GM12891 (cell line): Measurements from ENCODE around the gene C1orf74.

ENCODE experiments used
- DNase-seq: peaks from one replicate; pipeline ENCODE4 v3.0.0; 2011; ENCODE audit warnings: low spot score; ENCODE audit not compliant: insufficient read length
- FAIRE-seq: peaks from 2 replicates; lab custom pipeline; 2011; peaks lifted over from hg19 to GRCh38; lab: Jason Lieb, UNC
- PAX5 ChIP-seq: IDR thresholded peaks from 2 replicates; pipeline ENCODE4 v1.6.1; 2011; ENCODE audit warnings: low read length, moderate library complexity, mild to moderate bottlenecking; ENCODE audit not compliant: insufficient read depth, severe bottlenecking
- POLR2A ChIP-seq: IDR thresholded peaks from 2 replicates; pipeline ENCODE4 v1.6.1; 2011; ENCODE audit warnings: low read depth, low read length, control low read depth
- POLR2AphosphoS5 ChIP-seq: IDR thresholded peaks from 2 replicates; pipeline ENCODE4 v1.6.1; 2011; ENCODE audit warnings: low read depth, low read length, control low read depth
- POU2F2 ChIP-seq: IDR thresholded peaks from 2 replicates; pipeline ENCODE4 v1.6.1; 2011; ENCODE audit warnings: low read depth, mild to moderate bottlenecking, control low read depth, low read length, moderate library complexity
- SPI1 ChIP-seq: IDR thresholded peaks from 2 replicates; pipeline ENCODE4 v1.6.1; 2011; ENCODE audit warnings: low read depth, low read length, control low read depth
- TAF1 ChIP-seq: IDR thresholded peaks from 2 replicates; pipeline ENCODE4 v1.6.1; 2011; ENCODE audit warnings: low read depth, low read length, control low read depth

The C1orf74 gene

GRCh38 chr1:209759829-209760359, 24.5 kb downstream of the C1orf74 start:
- no peak for FAIRE-seq
- TF ChIP-seq PAX5 (no peak), TAF1 (no peak), POLR2AphosphoS5 (no peak), SPI1 (no peak), POU2F2 (no peak), POLR2A (no peak)
- no peak for DNase-seq

- TF ChIP-seq POU2F2 (no peak), TAF1 (no peak), PAX5 (no peak), POLR2AphosphoS5 (no peak), SPI1 (no peak), POLR2A (no peak)
- DNase-seq (no peak), FAIRE-seq (peak; percentile 13)
Observed at GRCh38 chr1:209758400-209758799, 26.0 kb downstream of the C1orf74 start.

- TF ChIP-seq POLR2AphosphoS5: 0 out of 2 replicates have a peak, but pooled peaks have one; percentile 34
- TF ChIP-seq SPI1: peak; percentile 95
- TF ChIP-seq POU2F2: no peak
- peak; percentile 85 for FAIRE-seq
- no peak for DNase-seq
Observed at GRCh38 chr1:209756615-209757445, 27.5 kb downstream of the C1orf74 start.

DNA sequence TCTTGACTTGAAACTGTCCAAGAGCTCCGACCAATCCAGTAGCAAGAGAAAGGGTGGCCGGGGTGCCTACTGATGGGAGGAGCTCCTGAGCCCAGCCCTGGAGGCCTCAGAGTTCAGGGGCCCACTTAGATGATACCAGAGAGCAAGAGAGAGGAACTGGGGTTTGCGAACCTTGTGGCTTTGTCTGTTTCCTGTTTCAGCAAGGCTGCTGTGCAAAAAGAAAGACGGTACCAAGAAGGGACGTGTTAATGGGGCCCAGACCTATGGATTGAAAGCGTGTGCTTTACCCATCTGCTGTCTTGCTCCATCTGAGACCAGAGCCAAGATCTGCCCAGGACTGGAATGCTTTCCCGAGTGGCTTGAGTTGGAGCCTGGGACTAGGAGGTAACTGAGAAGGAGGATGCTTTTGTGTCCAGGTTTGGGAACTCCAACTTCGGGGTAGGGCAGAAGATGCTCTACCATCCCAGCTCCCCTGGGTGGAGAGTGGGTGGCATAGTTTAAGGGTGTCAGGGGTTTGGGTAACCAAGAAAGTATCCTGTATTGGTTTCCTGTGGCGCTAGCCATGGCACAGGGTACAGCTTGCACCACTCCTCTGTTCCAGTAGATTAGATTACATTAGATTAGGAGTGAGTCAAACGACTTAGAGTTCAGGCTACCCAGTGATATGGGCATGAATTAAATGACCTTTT, 28.3 kb downstream of the C1orf74 start, which contains the start of gene TRAF3IP3:
Gene TRAF3IP3, plus strand, starts transcription at position 128 of the 689 bp plus-strand sequence. CDS start 3,987 bp downstream, outside the sequence.
- DNase-seq: peak; percentile 47
- FAIRE-seq: peak; percentile 93
- no peak for TF ChIP-seq PAX5
- peak; percentile 63; the same call in 1 of the 2 replicates for TF ChIP-seq POU2F2
- TF ChIP-seq TAF1: peak; percentile 61; the same call in 1 of the 2 replicates
- TF ChIP-seq SPI1: peak; percentile 95
- peak; percentile 92 for TF ChIP-seq POLR2A
- peak; percentile 83 for TF ChIP-seq POLR2AphosphoS5

GRCh38 chr1:209755256-209755655, 29.1 kb downstream of the C1orf74 start:
- DNase-seq: no peak
- TF ChIP-seq TAF1 (no peak), SPI1 (no peak), POLR2AphosphoS5 (no peak), PAX5 (no peak), POU2F2 (no peak), POLR2A (no peak)
- peak; percentile 9 for FAIRE-seq

DNA sequence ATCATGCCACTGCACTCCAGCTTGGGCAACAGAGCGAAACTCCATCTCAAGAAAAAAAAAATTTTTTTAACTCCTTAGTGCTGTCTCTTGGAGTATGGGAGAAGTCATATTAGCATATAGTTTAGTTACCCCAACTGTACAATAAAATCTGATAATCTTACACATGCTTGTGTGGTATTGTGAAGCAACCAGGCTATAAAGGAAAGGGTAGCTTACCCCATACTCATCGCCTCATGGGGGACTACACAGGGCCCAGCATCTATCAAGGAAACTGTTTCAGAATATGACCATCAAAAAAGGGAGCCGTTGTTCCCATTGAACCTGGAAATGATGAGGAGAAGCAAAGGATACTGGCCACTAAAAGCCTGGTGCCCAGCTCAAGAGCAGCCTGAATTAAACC, 31.5 kb downstream of the C1orf74 start:
- TF ChIP-seq TAF1: no peak
- TF ChIP-seq SPI1: no peak
- TF ChIP-seq POLR2A: no peak
- no peak for TF ChIP-seq POLR2AphosphoS5
- no peak for TF ChIP-seq POU2F2
- TF ChIP-seq PAX5: no peak
- FAIRE-seq: no peak

GRCh38 chr1:209751627-209752231, 32.6 kb downstream of the C1orf74 start:
- FAIRE-seq: peak; percentile 97
- no peak for DNase-seq
- no peak for TF ChIP-seq PAX5
- TF ChIP-seq TAF1: no peak
- TF ChIP-seq POLR2A: no peak
- TF ChIP-seq POU2F2: no peak; the same call in 1 of the 2 replicates
- TF ChIP-seq SPI1: peak; percentile 65

More for the DNA sequence above, 31.5 kb downstream of the C1orf74 start:
- no peak for DNase-seq

DNA sequence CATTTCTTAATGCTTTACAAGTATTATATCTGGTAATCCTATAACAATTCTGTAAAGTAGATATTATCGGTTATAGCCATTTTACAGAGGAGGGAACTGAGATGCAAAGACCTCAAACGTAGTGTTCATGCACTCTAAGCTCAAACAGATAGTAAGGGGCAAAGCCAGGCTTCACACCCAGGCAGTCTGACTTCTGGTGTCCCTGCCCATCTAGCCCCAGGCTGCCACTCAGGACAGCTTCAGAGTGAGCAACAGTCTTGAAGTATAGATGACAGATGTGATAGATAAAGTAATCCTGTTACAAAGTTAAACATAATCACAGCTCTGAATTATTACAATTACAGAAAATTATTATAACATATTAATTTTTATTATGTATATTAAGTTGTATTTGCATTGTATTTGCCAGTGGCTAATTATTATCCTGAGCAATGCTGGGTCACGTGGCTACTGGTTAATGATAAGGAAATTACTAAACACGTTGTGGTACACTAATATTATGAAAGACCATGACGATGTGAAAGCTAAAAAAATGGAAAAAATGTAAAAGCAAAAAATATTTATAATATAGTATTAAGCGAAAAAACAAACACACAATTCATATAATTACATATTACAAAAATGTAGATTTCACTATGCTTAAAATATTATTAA, 34.6 kb downstream of the C1orf74 start:
- DNase-seq (no peak), FAIRE-seq (peak; percentile 59)
- TF ChIP-seq POLR2A: no peak
- no peak for TF ChIP-seq POLR2AphosphoS5
- no peak for TF ChIP-seq POU2F2
- no peak for TF ChIP-seq TAF1
- TF ChIP-seq SPI1: no peak
- no peak for TF ChIP-seq PAX5
